ENCODE data around the gene CELSR1.

Gene CELSR1

GRCh38 chr22:46335201-46336118 is 202.0 kb downstream of the CELSR1 start, which contains the start of gene TRMU:
Gene TRMU, plus strand, starts transcription at chr22:46335714. Its CDS starts 51 bp downstream, at chr22:46335765.
- H3K27ac ChIP-seq, result peak within 1 kb of the TSS; percentile 74
- TF ChIP-seq CTCF (IDR thresholded peaks at IDR 0.05) (no peak), ZFX (IDR thresholded peaks at IDR 0.05; ENCODE audit: borderline replicate concordance) (no peak)

- TF ChIP-seq CTCF (IDR thresholded peaks at IDR 0.05) (no peak), ZFX (IDR thresholded peaks at IDR 0.05; ENCODE audit: borderline replicate concordance) (no peak)
- H3K27ac ChIP-seq, result no peak overlapping the region
Measured at GRCh38 chr22:46331496-46331895, 205.9 kb downstream of the CELSR1 start.

- TF ChIP-seq CTCF (IDR thresholded peaks at IDR 0.05) (no peak), ZFX (IDR thresholded peaks at IDR 0.05; ENCODE audit: borderline replicate concordance) (no peak)
Measured at GRCh38 chr22:46330426-46330825, 207.0 kb downstream of the CELSR1 start.

GRCh38 chr22:46329616-46330015 is 207.8 kb downstream of the CELSR1 start:
- no peak for TF ChIP-seq ZFX (IDR thresholded peaks at IDR 0.05; ENCODE audit: borderline replicate concordance)
- TF ChIP-seq CTCF (IDR thresholded peaks at IDR 0.05), result no peak

More at GRCh38 chr22:46330426-46330825, 207.0 kb downstream of the CELSR1 start:
- no peak overlapping the region for H3K27ac ChIP-seq

GRCh38 chr22:46328797-46329196 is 208.6 kb downstream of the CELSR1 start:
- no peak for TF ChIP-seq ZFX (IDR thresholded peaks at IDR 0.05; ENCODE audit: borderline replicate concordance)
- TF ChIP-seq CTCF (IDR thresholded peaks at IDR 0.05), result no peak
- H3K27ac ChIP-seq, result no peak overlapping the region

More at GRCh38 chr22:46329616-46330015, 207.8 kb downstream of the CELSR1 start:
- no peak overlapping the region for H3K27ac ChIP-seq

- TF ChIP-seq CTCF (IDR thresholded peaks at IDR 0.05) (no peak), ZFX (IDR thresholded peaks at IDR 0.05; ENCODE audit: borderline replicate concordance) (no peak)
- H3K27ac ChIP-seq, result no peak overlapping the region
Measured at GRCh38 chr22:46327691-46328465, 209.5 kb downstream of the CELSR1 start.

Measured in 22Rv1 (cell line).